Activated CD4-positive, alpha-beta T cell treated with anti-CD3 and anti-CD28 coated beads, Interleukin-2, amount 50 U/mL, for 1 hour (primary cell): ENCODE results near the gene WFDC8.
"Not testable (repeated sequence)": the region's sequence is repeated elsewhere in the genome, so short reads cannot be mapped to it uniquely, and the experiment has no call there.

Experiments
- DNase-seq: peaks from one replicate; pipeline ENCODE4 v3.0.0-alpha.2; 2020

WFDC8 gene

DNA sequence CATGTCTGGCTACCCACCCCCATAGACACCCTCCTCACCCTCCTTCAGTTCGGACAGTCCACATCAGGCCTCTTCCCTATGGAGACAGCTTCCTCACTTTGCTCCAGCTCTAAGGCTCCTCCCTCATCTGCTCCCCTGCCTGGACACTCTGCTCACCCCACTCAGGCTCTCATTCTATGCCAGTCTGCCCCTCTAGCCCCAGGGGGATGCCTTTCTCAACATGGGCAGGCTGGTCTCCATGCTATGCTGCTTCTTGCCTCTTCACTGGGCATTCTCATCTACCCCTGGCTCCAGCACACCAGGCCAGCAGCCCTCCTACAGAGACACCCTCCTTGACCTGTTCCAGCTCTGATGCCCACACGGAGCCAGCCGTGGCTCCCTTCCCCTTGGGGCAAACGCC, at the start of gene WFDC8:
Gene WFDC8, minus strand, starts transcription at position 101 of the 400 bp plus-strand sequence. Its CDS starts 37 bp downstream, at position 64.
- no peak for DNase-seq

DNA sequence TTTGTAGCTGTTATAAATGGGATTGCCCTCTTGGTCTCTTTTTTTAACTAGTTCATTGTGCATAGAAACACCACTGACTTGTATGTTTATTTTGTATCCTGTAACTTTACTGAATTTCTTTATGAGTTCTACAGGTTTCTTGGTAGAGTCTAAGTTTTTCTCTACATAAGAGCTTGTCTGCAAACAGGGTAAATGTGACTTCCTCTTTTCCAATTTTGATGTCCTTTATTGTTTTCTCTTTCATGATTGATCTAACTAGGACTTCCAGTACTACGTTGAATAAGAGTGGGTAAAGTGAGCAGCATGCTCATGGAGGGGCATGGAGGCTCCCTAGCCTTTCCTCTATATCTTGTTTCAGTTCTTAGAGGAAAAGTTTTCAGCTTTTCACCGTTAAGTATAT, 47.5 kb upstream of the WFDC8 start:
- DNase-seq = no peak

DNA sequence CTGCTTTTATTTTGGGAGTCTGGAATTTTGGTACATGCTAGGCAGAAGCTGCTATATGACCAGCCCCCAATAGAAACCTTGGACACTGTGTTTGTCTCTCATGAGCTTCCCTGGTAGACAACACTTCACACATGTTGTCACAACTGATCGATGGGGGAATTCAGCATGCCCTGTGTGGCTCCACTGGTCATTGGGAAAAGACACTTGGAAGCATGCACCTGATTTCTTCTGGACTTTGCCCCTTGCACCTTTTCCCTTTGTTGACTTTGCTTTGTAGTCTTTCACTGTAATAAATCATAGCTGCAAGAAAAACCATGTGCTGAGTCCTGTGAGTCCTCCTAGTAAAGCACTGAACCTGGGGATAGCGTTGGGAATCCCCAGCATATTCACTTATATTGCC, 42.5 kb upstream of the WFDC8 start:
- no peak for DNase-seq

DNA sequence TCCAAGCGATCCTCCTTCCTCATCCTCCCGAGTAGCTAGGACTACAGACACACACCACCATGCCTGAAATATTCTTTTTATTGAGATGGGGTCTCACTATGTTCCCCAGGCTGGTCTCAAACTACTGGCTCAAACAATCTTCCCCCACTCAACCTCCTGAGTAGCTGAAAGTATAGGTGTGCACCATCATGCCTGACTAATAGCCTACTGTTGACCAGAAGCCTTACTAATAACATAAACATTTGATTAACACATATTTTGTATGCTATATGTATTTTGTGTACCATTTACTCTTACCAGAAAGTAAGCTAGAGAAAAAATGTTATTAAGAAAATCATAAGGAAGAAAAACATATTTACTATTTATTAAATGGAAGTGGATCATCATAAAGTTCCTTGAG, 38.5 kb upstream of the WFDC8 start:
- no peak for DNase-seq

GRCh38 chr20:45612314-45612713, 33.2 kb upstream of the WFDC8 start:
- DNase-seq = no peak

DNA sequence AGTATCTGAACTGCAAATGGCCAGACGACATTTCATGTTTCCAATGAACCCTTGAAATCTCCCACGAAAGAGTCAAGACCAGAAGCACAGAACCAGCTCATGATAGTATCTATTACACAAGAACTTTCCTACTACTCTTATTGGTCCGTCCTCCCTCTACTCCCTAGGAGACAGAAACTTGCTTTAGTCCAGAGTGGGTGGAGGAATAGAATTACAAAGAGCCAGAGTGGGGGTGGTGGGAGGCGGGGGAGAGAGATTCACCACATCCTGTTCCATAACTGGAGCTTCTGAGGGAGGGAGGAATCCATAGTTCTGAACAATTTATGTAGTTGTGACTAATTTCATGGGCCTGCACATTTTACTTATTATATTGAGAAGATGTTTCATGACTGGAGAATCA, 32.0 kb upstream of the WFDC8 start:
- no peak for DNase-seq

DNA sequence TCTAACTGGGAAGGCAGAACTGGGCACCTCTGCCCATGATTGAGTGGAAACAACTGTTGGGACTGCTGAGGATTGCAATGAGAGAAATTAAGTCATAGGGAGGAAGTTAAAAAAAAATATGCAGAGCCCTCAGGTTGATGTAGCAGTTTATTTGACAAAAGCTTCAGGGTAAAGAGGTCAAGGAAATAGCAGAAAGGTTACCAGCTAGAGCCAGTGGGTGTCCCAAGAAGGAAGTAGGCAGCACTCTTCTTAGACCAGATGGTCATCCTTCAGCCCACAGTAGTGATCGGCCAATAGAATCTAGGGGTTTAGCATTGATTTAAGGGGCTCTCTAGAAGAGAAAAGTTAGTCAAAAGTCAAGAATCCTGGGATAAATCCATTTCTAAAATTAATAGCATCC, 28.7 kb upstream of the WFDC8 start:
- no peak for DNase-seq

- DNase-seq = no peak
Observed at GRCh38 chr20:45595235-45595634, 16.2 kb upstream of the WFDC8 start.

GRCh38 chr20:45593498-45593897, 14.4 kb upstream of the WFDC8 start:
- DNase-seq = no peak

- DNase-seq = no peak
Observed at GRCh38 chr20:45592574-45593189, 13.6 kb upstream of the WFDC8 start.

- no peak for DNase-seq
Observed at GRCh38 chr20:45589725-45590124, 10.6 kb upstream of the WFDC8 start.

DNA sequence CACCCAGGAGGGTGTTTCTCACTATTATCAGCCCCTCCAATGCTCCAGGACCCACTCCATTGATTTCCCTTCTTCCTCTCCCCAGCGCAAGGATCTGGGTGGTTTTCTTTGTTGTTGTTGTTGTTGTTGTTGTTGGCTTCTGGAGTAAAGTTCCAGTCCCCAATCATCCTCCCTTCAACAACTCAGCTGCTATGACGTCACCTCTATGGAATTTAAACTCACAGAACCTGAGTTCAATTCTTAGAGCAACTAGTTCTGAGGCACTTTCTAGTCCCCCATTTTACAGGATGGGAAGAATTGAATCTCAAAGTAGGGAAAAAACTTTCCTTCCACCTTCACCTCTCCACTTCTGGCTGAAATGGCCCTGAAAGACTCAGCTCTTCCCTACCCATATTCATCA, 9.7 kb upstream of the WFDC8 start:
- no peak for DNase-seq

- not testable (repeated sequence) for DNase-seq
Observed at GRCh38 chr20:45585986-45586385, 6.9 kb upstream of the WFDC8 start.

GRCh38 chr20:45584294-45584693, 5.2 kb upstream of the WFDC8 start:
- not testable (repeated sequence) for DNase-seq

- no peak for DNase-seq
Observed at GRCh38 chr20:45583502-45583901, 4.4 kb upstream of the WFDC8 start.

DNA sequence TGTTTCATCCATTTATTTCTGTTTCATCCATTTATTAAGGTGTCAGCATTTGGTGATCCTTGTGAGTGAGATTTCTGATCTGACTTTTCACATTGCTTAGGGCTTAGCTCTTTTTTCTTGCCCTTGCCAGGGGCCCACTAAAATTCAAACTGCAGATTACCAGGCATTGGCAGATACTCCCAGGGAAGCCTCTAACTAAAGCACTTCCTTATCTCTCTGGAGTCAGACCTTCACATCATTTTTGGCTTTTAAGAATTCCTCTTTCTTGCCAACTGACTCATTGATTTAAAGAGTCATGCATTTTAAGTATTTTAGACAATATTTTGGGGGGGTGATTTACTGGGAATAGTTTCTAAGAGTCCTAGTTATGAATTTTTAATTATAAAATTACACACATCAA, 2.6 kb upstream of the WFDC8 start:
- no peak for DNase-seq

DNA sequence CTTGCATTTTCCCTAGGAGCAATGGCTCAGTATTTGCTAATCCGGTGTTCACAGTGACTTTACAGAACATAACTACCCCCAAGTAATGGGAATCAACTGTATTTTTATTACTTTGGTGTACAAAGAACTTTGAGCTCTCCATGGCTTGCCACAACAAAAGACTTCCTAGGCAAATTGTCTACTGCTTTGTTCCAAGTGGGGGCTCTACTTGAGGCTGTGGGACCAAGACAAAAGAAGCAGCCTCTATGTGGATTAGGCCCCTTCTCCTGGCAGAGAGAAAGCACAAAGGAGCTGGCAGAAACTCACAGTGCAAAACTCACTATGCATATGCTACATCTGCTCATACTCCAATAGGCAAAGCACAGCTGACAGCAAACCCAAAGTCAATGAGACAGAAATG, 853 bp downstream of the WFDC8 start:
- DNase-seq = no peak

GRCh38 chr20:45576995-45577394, 2.1 kb downstream of the WFDC8 start:
- DNase-seq = no peak

DNA sequence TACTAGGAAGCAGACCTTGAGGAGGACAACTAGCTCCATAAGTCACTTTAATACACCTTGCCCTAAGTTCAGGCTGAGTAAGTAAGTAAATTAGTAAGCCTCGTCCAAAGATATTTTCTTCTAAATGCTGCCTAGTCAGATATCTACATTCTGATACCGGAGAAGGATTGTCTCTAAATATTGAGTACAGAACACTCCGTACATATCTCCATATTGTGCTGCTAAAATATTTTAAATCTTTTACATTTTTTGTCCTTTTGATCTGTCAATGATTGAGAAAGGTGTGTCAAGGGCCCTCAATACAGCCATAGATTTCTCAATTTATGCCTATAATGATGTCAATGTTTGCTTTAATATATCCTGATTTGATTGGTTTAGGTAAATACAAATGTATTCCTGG, 3.2 kb downstream of the WFDC8 start:
- DNase-seq = no peak

- not testable (repeated sequence) for DNase-seq
Observed at GRCh38 chr20:45569650-45570049, 9.4 kb downstream of the WFDC8 start.

DNA sequence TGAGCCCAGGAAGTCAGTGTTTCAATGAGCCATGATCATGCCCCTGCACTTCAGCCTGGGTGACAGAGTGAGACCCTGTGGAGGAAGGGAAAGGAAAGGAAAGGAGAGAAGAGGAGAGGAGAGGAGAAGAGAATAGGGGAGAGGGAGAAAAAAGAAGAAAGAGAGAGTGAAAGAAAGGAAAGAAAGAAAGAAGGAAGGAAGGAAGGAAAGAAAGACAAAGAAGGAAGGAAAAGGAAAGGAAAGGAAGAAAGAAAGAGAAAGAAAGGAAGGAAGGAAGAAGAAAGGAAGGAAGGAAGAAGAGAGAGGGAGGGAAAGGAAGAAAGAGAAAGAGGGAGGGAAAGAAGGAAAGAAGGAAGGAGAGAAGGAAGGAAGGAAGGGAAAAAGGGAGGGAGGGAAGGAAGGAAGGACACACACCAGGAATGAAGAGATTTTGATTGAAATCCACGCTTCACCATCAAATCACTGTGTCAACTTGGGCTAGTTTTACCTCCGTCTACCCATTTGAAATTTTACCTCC, 14.3 kb downstream of the WFDC8 start:
- DNase-seq = no peak

GRCh38 chr20:45555198-45555597, 23.9 kb downstream of the WFDC8 start:
- no peak for DNase-seq

GRCh38 chr20:45552456-45552855, 26.6 kb downstream of the WFDC8 start:
- no peak for DNase-seq

GRCh38 chr20:45550765-45551164, 28.3 kb downstream of the WFDC8 start:
- DNase-seq = no peak

DNA sequence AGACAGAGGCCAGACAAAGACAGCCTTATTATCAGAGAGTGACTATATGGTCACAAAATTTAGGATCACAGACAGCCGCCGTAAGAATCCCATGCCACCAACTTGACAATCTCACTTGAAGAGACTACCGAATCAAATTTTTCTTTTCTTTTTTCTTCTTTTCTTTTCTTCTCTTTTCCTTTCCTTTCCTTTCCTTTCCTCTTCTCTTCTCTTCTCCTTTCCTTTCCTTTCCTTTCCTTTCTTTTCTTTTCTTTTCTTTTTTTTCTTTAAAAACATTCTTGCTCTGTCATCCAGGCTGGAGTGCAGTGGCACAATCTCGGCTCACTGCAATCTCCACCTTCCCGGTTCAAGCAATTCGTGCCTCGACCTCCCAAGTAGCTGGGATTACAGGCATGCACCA, 30.7 kb downstream of the WFDC8 start:
- no peak for DNase-seq
